ENCODE measurements around the gene GDNF.

DNA sequence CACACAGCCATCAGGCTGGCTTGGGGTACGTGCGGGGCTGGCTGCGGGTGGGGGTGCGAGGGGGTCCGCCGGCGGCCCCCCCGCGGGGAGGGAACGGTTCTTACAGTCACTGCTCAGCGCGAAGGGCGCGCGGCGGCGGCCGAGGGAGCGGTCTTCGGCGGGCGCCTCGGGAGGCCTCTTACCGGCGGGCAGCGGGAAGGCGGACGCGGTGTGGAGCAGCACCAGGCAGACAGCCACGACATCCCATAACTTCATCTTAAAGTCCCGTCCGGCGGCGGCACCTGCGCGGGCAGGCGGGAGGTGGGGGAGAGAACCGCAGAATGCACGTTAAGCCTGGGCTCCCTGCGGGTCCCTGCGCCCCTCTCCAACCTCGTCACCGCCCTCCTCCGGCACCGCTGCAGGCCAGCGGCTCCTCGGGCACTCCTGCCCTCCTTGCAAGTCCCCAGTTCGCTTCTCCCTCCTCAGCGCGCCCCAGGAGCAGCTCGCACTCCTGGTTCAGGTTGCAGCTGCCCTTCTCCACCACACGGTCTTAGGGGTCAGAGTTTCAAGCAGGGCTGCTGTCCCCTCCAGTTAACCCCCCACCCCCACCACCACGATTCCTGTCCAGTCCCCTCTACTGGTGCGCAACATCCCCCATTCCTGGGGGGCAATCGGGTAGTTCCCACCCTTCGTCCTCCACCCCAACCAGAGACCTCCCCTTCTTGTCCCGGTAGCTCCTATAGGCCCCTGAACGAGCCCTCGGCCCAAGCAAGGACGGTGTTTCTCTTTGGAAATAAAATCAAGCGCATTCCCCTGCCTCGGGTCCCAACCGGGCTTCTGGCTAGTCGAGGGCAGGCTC, 5.1 kb downstream of the GDNF start:
- TF ChIP-seq ELF4 (IDR thresholded peaks at IDR 0.05) (no peak), FOXM1 (IDR thresholded peaks at IDR 0.05; ENCODE audit: borderline replicate concordance) (no peak), SUZ12 (IDR thresholded peaks at IDR 0.05) (no peak), L3MBTL2 (conservative IDR thresholded peaks at IDR 0.05) (no peak), BHLHE40 (IDR thresholded peaks at IDR 0.05; ENCODE audit: borderline replicate concordance) (no peak), NFRKB (IDR thresholded peaks at IDR 0.05) (no peak), FOXA1 (IDR thresholded peaks at IDR 0.05) (no peak), FOXK2 (IDR thresholded peaks at IDR 0.05) (no peak)
